Lower leg skin (tissue), 3 donors: Measurements from ENCODE around the gene TC2N.

Source experiments
- POLR2A ChIP-seq, 2 donors: fragments of 450-650 bp; IDR thresholded peaks; one replicate each; pipeline ENCODE4 v1.6.1; 2016 to 2017; ENCODE audit warnings: antibody characterized with exemption in 2 of 2, mild to moderate bottlenecking in 1 of 2, moderate library complexity in 1 of 2
- TF ChIP-seq, protein P1 (sequence below), 3 donors: fragments of 450-650 bp; IDR thresholded peaks; one replicate each; pipeline ENCODE4 v1.5.1; 2016; ENCODE audit warnings: antibody characterized with exemption in 3 of 3, mild to moderate bottlenecking in 3 of 3, moderate library complexity in 2 of 3

DNA sequence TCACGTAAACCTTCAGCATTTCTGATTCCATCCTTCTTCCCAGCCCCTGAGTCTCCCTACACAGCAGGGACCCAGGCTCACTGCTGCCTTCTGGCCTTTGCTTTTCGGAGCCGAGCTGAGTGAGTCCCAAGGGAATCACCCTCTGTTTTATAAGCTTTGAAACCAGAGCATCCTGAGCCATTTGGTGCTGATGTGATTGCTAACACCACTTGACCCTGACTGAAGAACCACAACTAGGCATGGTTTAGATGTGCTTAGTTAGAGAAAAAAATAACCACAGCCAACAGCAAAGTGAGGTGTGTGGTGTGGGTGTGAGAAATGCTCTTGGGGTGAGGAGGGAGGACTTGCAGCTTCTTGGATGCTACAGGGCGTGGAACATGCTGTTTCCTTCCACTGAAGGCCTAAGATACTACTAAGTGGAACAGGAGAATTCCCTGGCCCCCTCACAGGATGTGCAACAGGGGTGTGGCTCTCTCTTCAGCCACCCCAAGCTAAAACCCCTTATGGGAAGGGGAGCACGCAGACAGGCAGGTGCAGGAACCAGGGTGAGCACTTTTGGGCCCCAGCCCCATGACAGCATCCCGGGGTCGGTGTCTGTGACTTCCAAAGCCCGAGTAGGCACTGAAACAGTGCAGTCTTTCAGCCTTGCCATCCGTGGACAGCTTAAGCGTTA, at the start of gene TC2N:
- TF ChIP-seq, protein P1, sequence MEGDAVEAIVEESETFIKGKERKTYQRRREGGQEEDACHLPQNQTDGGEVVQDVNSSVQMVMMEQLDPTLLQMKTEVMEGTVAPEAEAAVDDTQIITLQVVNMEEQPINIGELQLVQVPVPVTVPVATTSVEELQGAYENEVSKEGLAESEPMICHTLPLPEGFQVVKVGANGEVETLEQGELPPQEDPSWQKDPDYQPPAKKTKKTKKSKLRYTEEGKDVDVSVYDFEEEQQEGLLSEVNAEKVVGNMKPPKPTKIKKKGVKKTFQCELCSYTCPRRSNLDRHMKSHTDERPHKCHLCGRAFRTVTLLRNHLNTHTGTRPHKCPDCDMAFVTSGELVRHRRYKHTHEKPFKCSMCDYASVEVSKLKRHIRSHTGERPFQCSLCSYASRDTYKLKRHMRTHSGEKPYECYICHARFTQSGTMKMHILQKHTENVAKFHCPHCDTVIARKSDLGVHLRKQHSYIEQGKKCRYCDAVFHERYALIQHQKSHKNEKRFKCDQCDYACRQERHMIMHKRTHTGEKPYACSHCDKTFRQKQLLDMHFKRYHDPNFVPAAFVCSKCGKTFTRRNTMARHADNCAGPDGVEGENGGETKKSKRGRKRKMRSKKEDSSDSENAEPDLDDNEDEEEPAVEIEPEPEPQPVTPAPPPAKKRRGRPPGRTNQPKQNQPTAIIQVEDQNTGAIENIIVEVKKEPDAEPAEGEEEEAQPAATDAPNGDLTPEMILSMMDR (IDR thresholded peaks at IDR 0.05): no peak
- no peak for TF ChIP-seq POLR2A (IDR thresholded peaks at IDR 0.05)
